ENCODE measurements around the gene PIGS. TPM values are rescaled to one million over a fixed set of nuclear protein-coding genes. Genes with fewer than 3 reads are reported as not detected.

The PIGS gene
- polyA plus RNA-seq, 3 donors, result 59.4 to 87.5 (median 84.9) TPM

GRCh38 chr17:28503420-28503819 is 67.9 kb downstream of the PIGS start:
- no peaks in the 10 kb centered on the region for H3K9me3 ChIP-seq (replicated peaks in 1 of 2; ENCODE audit: control insufficient read depth in 1 of 2, insufficient read depth in 1 of 2, low read length in 2 of 2)
- DNase-seq, result no peak
- H3K79me2 ChIP-seq (ENCODE audit: insufficient read depth, low read length), result no peaks in the 10 kb centered on the region
- H3K4me2 ChIP-seq (replicated peaks; ENCODE audit: extremely low read depth, low read length, poor library complexity, severe bottlenecking), result no peak overlapping the region
- H3K4me1 ChIP-seq (ENCODE audit: control insufficient read depth in 1 of 2, insufficient read depth in 2 of 2, low read length in 2 of 2), result no peaks in the 10 kb centered on the region
- no peak overlapping the region for H3K27ac ChIP-seq (ENCODE audit: low read depth in 1 of 2, low read length in 2 of 2)
- no peak overlapping the region for H2AFZ ChIP-seq (ENCODE audit: insufficient read depth, low read depth, low read length, poor library complexity, severe bottlenecking)
- Mint-ChIP-seq H3K4me3 (no peak overlapping the region), H3K36me3 (no peaks in the 10 kb centered on the region), H3K27ac (no peak overlapping the region), H3K4me1 (peaks cover 1% of the 10 kb centered on the region), H3K9me3 (no peaks in the 10 kb centered on the region), H3K27me3 (ENCODE audit: low read depth in 3 of 3) (peaks cover 3 to 13% (median 3%) of the 10 kb centered on the region in 3 donors)
- H4K20me1 ChIP-seq (ENCODE audit: insufficient read depth, low read length), result no peaks in the 10 kb centered on the region
- TF ChIP-seq CTCF (IDR thresholded peaks at IDR 0.05), result no peak
- H3K9ac ChIP-seq (ENCODE audit: insufficient read depth, low read length, poor library complexity, severe bottlenecking), result no peak overlapping the region
- H3K27me3 ChIP-seq (ENCODE audit: control insufficient read depth in 2 of 2, insufficient read depth in 2 of 2, low read length in 2 of 2), result no peaks in the 10 kb centered on the region
- H3K4me3 ChIP-seq (replicated peaks in 1 of 3; ENCODE audit: low read depth in 2 of 3, low read length in 3 of 3), result no peak overlapping the region
- no peaks in the 10 kb centered on the region for H3K36me3 ChIP-seq (replicated peaks in 1 of 2; ENCODE audit: control insufficient read depth in 1 of 2, insufficient read depth in 2 of 2, low read length in 2 of 2)
- intact Hi-C loops (cut with micrococcal nuclease), result no loop called here
- 100% methylated on average over 2 of the region's 3 CpGs for WGBS (ENCODE audit: insufficient coverage)

Other genes starting within 250 kb of the PIGS start
- 10 to 100 TPM; 61.1 to 79.1 (median 75.4) TPM for gene IFT20, start 236.1 kb downstream of the PIGS start, polyA plus RNA-seq
- gene TNFAIP1, start 235.8 kb downstream of the PIGS start, polyA plus RNA-seq, result 1 to 10 TPM; 7.2 to 9.5 (median 9.4) TPM
- 10 to 100 TPM; 31.5 to 76.9 (median 72.4) TPM for gene POLDIP2, start 214.0 kb downstream of the PIGS start, polyA plus RNA-seq
- not detected for gene SEBOX, start 206.3 kb downstream of the PIGS start, polyA plus RNA-seq
- not detected for gene VTN, start 201.2 kb downstream of the PIGS start, polyA plus RNA-seq
- gene SARM1, start 199.8 kb downstream of the PIGS start, polyA plus RNA-seq, result 1 to 10 TPM in 1 of 3 donors, under 1 TPM in 2; 0.78 to 7.1 (median 0.90) TPM
- 1 to 10 TPM; 1.5 to 6.3 (median 1.7) TPM for gene SLC46A1, start 165.3 kb downstream of the PIGS start, polyA plus RNA-seq
- gene SLC13A2, start 97.9 kb downstream of the PIGS start, polyA plus RNA-seq, result not detected
- gene FOXN1, start 65.2 kb downstream of the PIGS start, polyA plus RNA-seq, result not detected
- gene UNC119, start 18.9 kb downstream of the PIGS start, polyA plus RNA-seq, result 100 to 1,000 TPM in 1 of 3 donors, 10 to 100 TPM in 2; 77.5 to 189 (median 80.2) TPM
- 10 to 100 TPM in 1 of 3 donors, 1 to 10 TPM in 2; 7.1 to 10.6 (median 9.8) TPM for gene ALDOC, start 5.4 kb upstream of the PIGS start, polyA plus RNA-seq
- gene SPAG5, start 27.5 kb upstream of the PIGS start, polyA plus RNA-seq, result 1 to 10 TPM in 1 of 3 donors, not detected in 2; 7.7 TPM
- gene RSKR, start 42.7 kb upstream of the PIGS start, polyA plus RNA-seq, result 10 to 100 TPM in 1 of 3 donors, not detected in 2; 33.2 TPM
- gene BLTP2, start 73.6 kb upstream of the PIGS start, polyA plus RNA-seq, result 10 to 100 TPM; 46.8 to 69.2 (median 53.2) TPM
- gene SDF2, start 90.4 kb upstream of the PIGS start, polyA plus RNA-seq, result 100 to 1,000 TPM in 1 of 3 donors, 10 to 100 TPM in 2; 52.9 to 103 (median 84.5) TPM
- 10 to 100 TPM in 1 of 3 donors, 1 to 10 TPM in 2; 3.8 to 33.9 (median 7.8) TPM for gene SUPT6H, start 90.7 kb upstream of the PIGS start, polyA plus RNA-seq
- 1 to 10 TPM in 1 of 3 donors, under 1 TPM in 2; 0.31 to 8.9 (median 0.78) TPM for gene PROCA1, start 140.4 kb upstream of the PIGS start, polyA plus RNA-seq
- 10 to 100 TPM; 66.7 to 93.3 (median 79.1) TPM for gene RAB34, start 146.3 kb upstream of the PIGS start, polyA plus RNA-seq
- 1,000 to 10,000 TPM in 2 of 3 donors, 100 to 1,000 TPM in 1; 542 to 1,304 (median 1,152) TPM for gene RPL23A, start 148.5 kb upstream of the PIGS start, polyA plus RNA-seq
- gene TLCD1, start 154.7 kb upstream of the PIGS start, polyA plus RNA-seq, result under 1 TPM in 1 of 3 donors, not detected in 2; 0.79 TPM
- 1 to 10 TPM; 2.7 to 9.6 (median 3.1) TPM for gene NEK8, start 157.3 kb upstream of the PIGS start, polyA plus RNA-seq
- 10 to 100 TPM in 1 of 3 donors, 1 to 10 TPM in 1, under 1 TPM in 1; 0.33 to 38.0 (median 1.0) TPM for gene TRAF4, start 172.5 kb upstream of the PIGS start, polyA plus RNA-seq

Measured in CD14-positive monocyte (primary cell).